Type B pancreatic cell (in vitro differentiated cells): Measurements from ENCODE around the gene FGD3. TPM values are rescaled to one million over a fixed set of nuclear protein-coding genes. Genes with fewer than 3 reads are reported as not detected.

ENCODE experiments used
- DNase-seq: peaks from one replicate; pipeline ENCODE4 v3.0.0; 2021; ENCODE audit warnings: mixed read lengths; ENCODE audit not compliant: unreplicated experiment; ENCODE audit errors: extremely low spot score
- H3K27ac Mint-ChIP-seq: 2 replicates; pipeline ENCODE4 v1.8.0; 2021; ENCODE audit warnings: mild to moderate bottlenecking, mixed read lengths
- H3K27me3 Mint-ChIP-seq: 2 replicates; pipeline ENCODE4 v1.8.0; 2021; ENCODE audit warnings: mixed read lengths
- H3K36me3 Mint-ChIP-seq: 2 replicates; pipeline ENCODE4 v1.8.0; 2021; ENCODE audit warnings: mixed read lengths
- H3K4me1 Mint-ChIP-seq: one replicate; pipeline ENCODE4 v1.8.0; 2021; ENCODE audit warnings: mixed read lengths; ENCODE audit not compliant: unreplicated experiment
- H3K4me3 Mint-ChIP-seq: 2 replicates; pipeline ENCODE4 v1.8.0; 2021; ENCODE audit warnings: mild to moderate bottlenecking, mixed read lengths
- H3K9me3 Mint-ChIP-seq: 2 replicates; pipeline ENCODE4 v1.8.0; 2021; ENCODE audit warnings: mixed read lengths
- total RNA-seq: library from RNA; stranded (reverse); gene quantifications from 2 replicates; pipeline ENCODE4 v1.2.1, GENCODE V29; 2021; ENCODE audit warnings: low replicate concordance
- TF ChIP-seq, protein P1 (sequence below): fragments of 200-600 bp; sonication (generic); conservative IDR thresholded peaks from 2 replicates; pipeline ENCODE4 v1.5.0; 2021; ENCODE audit warnings: antibody characterized with exemption, mild to moderate bottlenecking

The FGD3 gene
- total RNA-seq, 1 donor from 2014 or later = 5.5 TPM

DNA sequence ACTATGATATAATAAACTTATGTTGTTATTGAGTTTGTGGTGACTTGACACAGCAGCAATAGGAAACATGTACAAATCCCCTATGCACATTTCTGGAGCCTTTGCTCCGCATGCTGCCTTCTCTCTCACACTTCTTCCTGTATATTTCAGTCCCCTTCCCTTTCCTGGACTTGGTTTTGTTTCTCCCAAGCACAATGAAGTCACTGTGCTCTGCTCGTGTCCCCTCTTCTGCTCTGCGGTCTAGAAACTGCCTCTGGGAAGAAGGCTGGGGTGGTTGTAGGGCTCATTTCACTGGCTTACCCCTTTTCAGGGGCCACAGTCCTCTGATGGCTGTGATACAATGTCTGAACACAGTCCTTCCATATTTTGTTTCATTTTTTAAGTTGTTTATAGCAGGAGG, 15.7 kb upstream of the FGD3 start:
- Mint-ChIP-seq H3K4me1 (no peaks in the 10 kb centered on the region), H3K27me3 (no peaks in the 10 kb centered on the region)

DNA sequence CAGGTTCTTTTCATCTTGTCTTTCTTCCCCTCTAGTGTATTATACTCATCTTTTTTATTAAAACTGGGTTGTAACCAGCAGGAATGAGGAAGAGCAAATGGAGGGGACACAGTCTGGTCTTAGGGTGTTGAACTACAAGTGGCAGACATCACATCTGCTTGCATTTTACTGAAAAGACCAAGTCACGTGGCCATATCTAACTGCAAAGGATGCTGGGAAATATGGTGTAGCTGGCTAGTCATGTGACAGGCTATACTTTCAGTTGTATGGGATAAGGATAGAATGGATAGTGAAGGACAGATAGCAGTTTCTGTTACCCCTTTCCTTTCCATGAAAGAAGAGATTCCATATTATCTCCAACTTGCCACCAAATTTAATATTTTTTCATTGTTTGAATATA, 13.0 kb upstream of the FGD3 start:
- Mint-ChIP-seq H3K9me3 (peaks cover 4% of the 10 kb centered on the region), H3K4me3 (no peak overlapping the region), H3K4me1 (no peaks in the 10 kb centered on the region), H3K27ac (no peak overlapping the region), H3K27me3 (peaks cover 11% of the 10 kb centered on the region), H3K36me3 (no peaks in the 10 kb centered on the region)
- DNase-seq = no peak
- TF ChIP-seq, protein P1, sequence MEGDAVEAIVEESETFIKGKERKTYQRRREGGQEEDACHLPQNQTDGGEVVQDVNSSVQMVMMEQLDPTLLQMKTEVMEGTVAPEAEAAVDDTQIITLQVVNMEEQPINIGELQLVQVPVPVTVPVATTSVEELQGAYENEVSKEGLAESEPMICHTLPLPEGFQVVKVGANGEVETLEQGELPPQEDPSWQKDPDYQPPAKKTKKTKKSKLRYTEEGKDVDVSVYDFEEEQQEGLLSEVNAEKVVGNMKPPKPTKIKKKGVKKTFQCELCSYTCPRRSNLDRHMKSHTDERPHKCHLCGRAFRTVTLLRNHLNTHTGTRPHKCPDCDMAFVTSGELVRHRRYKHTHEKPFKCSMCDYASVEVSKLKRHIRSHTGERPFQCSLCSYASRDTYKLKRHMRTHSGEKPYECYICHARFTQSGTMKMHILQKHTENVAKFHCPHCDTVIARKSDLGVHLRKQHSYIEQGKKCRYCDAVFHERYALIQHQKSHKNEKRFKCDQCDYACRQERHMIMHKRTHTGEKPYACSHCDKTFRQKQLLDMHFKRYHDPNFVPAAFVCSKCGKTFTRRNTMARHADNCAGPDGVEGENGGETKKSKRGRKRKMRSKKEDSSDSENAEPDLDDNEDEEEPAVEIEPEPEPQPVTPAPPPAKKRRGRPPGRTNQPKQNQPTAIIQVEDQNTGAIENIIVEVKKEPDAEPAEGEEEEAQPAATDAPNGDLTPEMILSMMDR = no peak

More for the DNA sequence above, 15.7 kb upstream of the FGD3 start:
- no peak overlapping the region for H3K27ac Mint-ChIP-seq
- peaks cover 4% of the 10 kb centered on the region for H3K9me3 Mint-ChIP-seq
- H3K4me3 Mint-ChIP-seq = no peak overlapping the region
- TF ChIP-seq, protein P1 = no peak
- no peak for DNase-seq
- no peaks in the 10 kb centered on the region for H3K36me3 Mint-ChIP-seq

DNA sequence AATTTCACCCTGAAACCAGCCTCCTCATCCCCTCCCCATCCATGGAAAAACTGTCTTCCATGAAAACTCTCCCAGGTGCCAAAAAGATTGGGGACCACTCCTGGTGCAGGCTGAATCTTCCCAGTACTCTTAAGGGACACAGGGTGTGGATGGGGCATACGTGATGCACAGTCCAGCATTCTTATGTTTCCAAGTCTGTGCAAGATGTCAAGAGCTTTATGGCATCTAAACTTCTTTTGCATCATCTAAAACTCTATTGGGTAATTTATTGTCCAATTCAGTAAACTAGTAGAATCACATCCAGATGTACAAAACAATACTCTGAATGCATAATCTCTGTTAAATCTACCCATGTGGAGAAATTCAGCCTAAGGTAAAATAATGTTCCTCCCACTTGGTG, 9.3 kb upstream of the FGD3 start:
- Mint-ChIP-seq H3K4me3 (no peak overlapping the region), H3K27ac (no peak overlapping the region), H3K27me3 (peaks cover 11% of the 10 kb centered on the region), H3K36me3 (no peaks in the 10 kb centered on the region), H3K9me3 (peaks cover 4% of the 10 kb centered on the region), H3K4me1 (no peaks in the 10 kb centered on the region)
- TF ChIP-seq, protein P1 = no peak
- DNase-seq = no peak

DNA sequence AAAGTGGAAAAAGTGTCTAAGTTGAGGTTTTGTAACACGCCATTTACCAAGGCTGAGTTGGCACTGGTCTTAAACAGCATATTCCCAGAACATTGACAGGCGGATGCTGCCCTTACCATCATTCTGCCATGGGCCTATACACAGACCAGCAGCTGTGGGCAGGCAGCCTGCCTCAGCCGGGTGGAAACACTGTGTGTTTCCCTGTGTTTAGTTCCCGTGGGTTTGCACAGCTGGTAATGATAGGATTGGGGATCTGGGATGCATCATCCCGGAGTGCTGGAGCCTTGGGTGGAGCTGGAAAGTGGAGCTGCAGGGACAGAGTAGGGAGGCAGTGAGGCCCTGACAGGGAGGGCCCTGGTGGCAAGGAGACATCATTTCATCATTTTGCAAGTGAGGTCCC, 5.5 kb upstream of the FGD3 start:
- no peaks in the 10 kb centered on the region for H3K36me3 Mint-ChIP-seq
- no peaks in the 10 kb centered on the region for H3K9me3 Mint-ChIP-seq
- H3K27ac Mint-ChIP-seq = no peak overlapping the region
- H3K4me3 Mint-ChIP-seq = no peak overlapping the region
- peaks cover 11% of the 10 kb centered on the region for H3K27me3 Mint-ChIP-seq
- no peak for DNase-seq
- TF ChIP-seq, protein P1 = no peak
- H3K4me1 Mint-ChIP-seq = no peaks in the 10 kb centered on the region

DNA sequence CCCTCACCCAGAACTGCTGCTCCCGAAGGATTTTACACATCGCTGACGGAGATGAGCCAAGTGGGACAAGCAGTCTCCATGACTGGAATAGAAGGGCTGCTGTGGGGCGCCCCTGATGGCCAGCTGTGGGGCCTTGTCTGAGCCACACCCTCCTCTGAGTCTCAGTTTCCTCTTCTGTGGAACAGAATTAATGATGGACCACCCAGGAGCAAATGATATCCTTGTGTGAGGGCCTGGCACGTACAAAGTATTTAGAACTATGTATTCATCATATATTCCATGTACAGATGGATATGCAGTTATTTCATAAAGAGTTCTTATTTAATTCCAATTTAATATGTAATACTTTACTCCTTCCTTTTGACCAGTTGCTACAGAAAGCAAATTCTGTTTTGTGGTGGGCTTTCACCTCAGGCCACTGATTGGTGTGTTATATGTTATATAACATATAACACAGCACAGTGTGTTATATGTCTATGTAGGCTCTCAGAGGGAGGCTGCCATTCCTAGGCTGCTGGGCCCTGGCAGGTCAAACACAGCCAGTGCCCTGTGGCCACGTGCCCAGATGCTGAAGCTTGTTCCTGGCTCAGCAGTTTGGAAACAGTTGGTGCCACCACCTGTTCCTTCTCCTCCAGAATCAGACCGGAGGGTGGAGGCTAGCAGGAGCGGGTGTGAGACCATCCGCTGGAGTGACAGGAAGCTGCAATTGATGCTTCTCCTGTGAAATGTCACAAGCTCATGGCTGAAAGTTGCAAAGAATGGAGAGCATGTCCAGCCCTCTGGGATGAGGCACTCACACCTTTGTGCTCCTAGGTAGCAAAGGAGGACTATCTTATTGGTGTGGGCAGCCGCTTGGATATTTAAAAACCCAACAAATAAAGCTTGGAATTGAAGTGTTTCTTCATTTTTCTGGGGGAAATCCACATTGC, 4.4 kb upstream of the FGD3 start:
- no peak overlapping the region for H3K4me3 Mint-ChIP-seq
- peaks cover 5% of the 10 kb centered on the region for H3K4me1 Mint-ChIP-seq
- TF ChIP-seq, protein P1 = no peak
- DNase-seq = no peak
- H3K36me3 Mint-ChIP-seq = no peaks in the 10 kb centered on the region
- peaks cover 11% of the 10 kb centered on the region for H3K27me3 Mint-ChIP-seq
- no peaks in the 10 kb centered on the region for H3K9me3 Mint-ChIP-seq
- H3K27ac Mint-ChIP-seq = no peak overlapping the region
